HFFc6 (cell line): Measurements from ENCODE around the gene KANSL1. TPM values are rescaled to one million over a fixed set of nuclear protein-coding genes. Genes with fewer than 3 reads are reported as not detected.

Experiments
- DNase-seq: peaks from one replicate; pipeline ENCODE4 v3.0.0-alpha.2; 2018
- H3K27ac Mint-ChIP-seq: 2 replicates; pipeline ENCODE4 v1.8.0; 2020; ENCODE audit warnings: mild to moderate bottlenecking, mixed read lengths
- H3K27me3 Mint-ChIP-seq: 2 replicates; pipeline ENCODE4 v1.8.0; 2021; ENCODE audit warnings: mild to moderate bottlenecking, moderate library complexity, mixed read lengths; ENCODE audit not compliant: insufficient read depth
- H3K36me3 Mint-ChIP-seq: 2 replicates; pipeline ENCODE4 v1.8.0; 2021; ENCODE audit warnings: low read depth, mixed read lengths
- H3K4me1 Mint-ChIP-seq: 2 replicates; pipeline ENCODE4 v1.8.0; 2020; ENCODE audit warnings: low read depth, mixed read lengths
- H3K4me3 Mint-ChIP-seq: 2 replicates; pipeline ENCODE4 v1.8.0; 2020; ENCODE audit warnings: mild to moderate bottlenecking, moderate library complexity, mixed read lengths
- H3K9me3 Mint-ChIP-seq: 2 replicates; pipeline ENCODE4 v1.8.0; 2020; ENCODE audit warnings: mild to moderate bottlenecking, mixed read lengths
- CTCF ChIP-seq: fragments of 200-600 bp; sonication (generic); IDR thresholded peaks from 2 replicates; pipeline ENCODE4 v1.5.0; 2021; ENCODE audit warnings: antibody characterized with exemption, mild to moderate bottlenecking
- total RNA-seq, 6 experiments: library from RNA; stranded (reverse); fragmentation: NEBNext Ultra II Directional; extraction: Animal tissue kit (Norgen Biotek cat#: 25700); gene quantifications; 2 replicates in 1 of 6; 3 replicates in 5 of 6; pipeline ENCODE4 v1.2.3, GENCODE V29; 2021

Gene KANSL1
- total RNA-seq, 6 experiments from 2014 or later = 23.8 to 33.0 (median 27.7) TPM

GRCh38 chr17:46027048-46027975 lies 165.9 kb downstream of the KANSL1 start:
- H3K27me3 Mint-ChIP-seq = peaks cover 6% of the 10 kb centered on the region

GRCh38 chr17:46026166-46027047 lies 166.8 kb downstream of the KANSL1 start:
- Mint-ChIP-seq H3K4me1 (no peaks in the 10 kb centered on the region), H3K4me3 (no peak overlapping the region), H3K36me3 (peaks cover 31% of the 10 kb centered on the region), H3K27ac (no peak overlapping the region; the same call in 1 of the 2 replicates), H3K27me3 (peaks cover 6% of the 10 kb centered on the region), H3K9me3 (no peaks in the 10 kb centered on the region)
- DNase-seq = no peak
- no peak for TF ChIP-seq CTCF

More at GRCh38 chr17:46027048-46027975, 165.9 kb downstream of the KANSL1 start:
- Mint-ChIP-seq H3K9me3 (no peaks in the 10 kb centered on the region), H3K36me3 (peaks cover 31% of the 10 kb centered on the region), H3K27ac (0 out of 2 replicates have a peak overlapping the region, but pooled peaks have one; percentile 2), H3K4me3 (no peak overlapping the region), H3K4me1 (no peaks in the 10 kb centered on the region)
- TF ChIP-seq CTCF = no peak
- no peak for DNase-seq

GRCh38 chr17:46025510-46026165 lies 167.6 kb downstream of the KANSL1 start:
- Mint-ChIP-seq H3K4me1 (no peaks in the 10 kb centered on the region), H3K36me3 (peaks cover 25% of the 10 kb centered on the region), H3K27ac (peak overlapping the region; percentile 17), H3K27me3 (peaks cover 6% of the 10 kb centered on the region), H3K9me3 (no peaks in the 10 kb centered on the region), H3K4me3 (no peak overlapping the region; the same call in 1 of the 2 replicates)
- DNase-seq = no peak
- TF ChIP-seq CTCF = no peak

GRCh38 chr17:46025060-46025459 lies 168.2 kb downstream of the KANSL1 start:
- H3K27me3 Mint-ChIP-seq = peaks cover 5% of the 10 kb centered on the region
- no peaks in the 10 kb centered on the region for H3K4me1 Mint-ChIP-seq
- no peak for TF ChIP-seq CTCF
- H3K4me3 Mint-ChIP-seq = no peak overlapping the region
- H3K9me3 Mint-ChIP-seq = no peaks in the 10 kb centered on the region
- peaks cover 20% of the 10 kb centered on the region for H3K36me3 Mint-ChIP-seq
- H3K27ac Mint-ChIP-seq = 0 out of 2 replicates have a peak overlapping the region, but pooled peaks have one; percentile 17
- DNase-seq = no peak

GRCh38 chr17:46024590-46024989 lies 168.6 kb downstream of the KANSL1 start:
- DNase-seq = no peak

More at GRCh38 chr17:46024590-46024989, 168.6 kb downstream of the KANSL1 start:
- no peaks in the 10 kb centered on the region for H3K4me1 Mint-ChIP-seq
- H3K9me3 Mint-ChIP-seq = no peaks in the 10 kb centered on the region
- TF ChIP-seq CTCF = no peak
- no peak overlapping the region for H3K4me3 Mint-ChIP-seq
- H3K27ac Mint-ChIP-seq = no peak overlapping the region
- H3K27me3 Mint-ChIP-seq = peaks cover 5% of the 10 kb centered on the region
- peaks cover 19% of the 10 kb centered on the region for H3K36me3 Mint-ChIP-seq
